Fibroblast of lung (primary cell): ENCODE results near the gene TMUB1. TPM values are rescaled to one million over a fixed set of nuclear protein-coding genes. Genes with fewer than 3 reads are reported as not detected.

Experiments
- DNase-seq, 2 donors: peaks; one replicate each; pipeline versions ENCODE4 v3.0.0 to v3.0.0-alpha.2; 2010; ENCODE audit warnings: low read depth in 2 of 2
- H2AFZ ChIP-seq: 2 replicates; pipeline ENCODE4 v1.5.1; 2012; ENCODE audit warnings: low read length, control low read depth, inconsistent platforms
- H3K27ac ChIP-seq: 2 replicates; pipeline ENCODE4 v1.5.1; 2011; ENCODE audit warnings: low read length, control low read depth; ENCODE audit not compliant: insufficient read depth
- H3K27me3 ChIP-seq: 2 replicates; pipeline ENCODE4 v1.5.1; 2011; ENCODE audit warnings: mild to moderate bottlenecking, low read length; ENCODE audit not compliant: control insufficient read depth, insufficient read depth
- H3K36me3 ChIP-seq: 2 replicates; pipeline ENCODE4 v1.5.1; 2011; ENCODE audit warnings: low read length; ENCODE audit not compliant: control insufficient read depth, insufficient read depth
- H3K4me1 ChIP-seq: 2 replicates; pipeline ENCODE4 v1.5.1; 2011; ENCODE audit warnings: low read length; ENCODE audit not compliant: control insufficient read depth, insufficient read depth; ENCODE audit errors: extremely low read depth
- H3K4me2 ChIP-seq: 2 replicates; pipeline ENCODE4 v1.5.1; 2011; ENCODE audit warnings: low read length, control low read depth; ENCODE audit not compliant: insufficient read depth; ENCODE audit errors: extremely low read depth
- H3K4me3 ChIP-seq, 4 experiments: fragments of 200-600 bp in 1 of 4; sonication (generic) in 1 of 4; replicated peaks in 1 of 4; 2 replicates each; pipeline ENCODE4 v1.5.1; 2011 to 2016; ENCODE audit warnings: low read length in 4 of 4, low read depth in 3 of 4, mild to moderate bottlenecking in 3 of 4, control low read depth in 2 of 4, inconsistent platforms in 1 of 4, mixed read lengths in 1 of 4; ENCODE audit not compliant: insufficient read depth in 1 of 4; ENCODE audit errors: control extremely low read depth in 1 of 4
- H3K79me2 ChIP-seq: 2 replicates; pipeline ENCODE4 v1.5.1; 2012; ENCODE audit warnings: mild to moderate bottlenecking, low read length, inconsistent platforms; ENCODE audit not compliant: control insufficient read depth, insufficient read depth
- H3K9ac ChIP-seq: 2 replicates; pipeline ENCODE4 v1.5.1; 2011; ENCODE audit warnings: mild to moderate bottlenecking, low read length, control low read depth; ENCODE audit not compliant: insufficient read depth
- H3K9me3 ChIP-seq: 2 replicates; pipeline ENCODE4 v1.5.1; 2012; ENCODE audit warnings: low read depth, low read length; ENCODE audit not compliant: control insufficient read depth, insufficient read depth
- H4K20me1 ChIP-seq: 2 replicates; pipeline ENCODE4 v1.5.1; 2011; ENCODE audit warnings: low read length; ENCODE audit not compliant: control insufficient read depth, insufficient read depth; ENCODE audit errors: extremely low read depth
- CTCF ChIP-seq, 2 donors: IDR thresholded peaks in 1 of 2; conservative IDR thresholded peaks in 1 of 2; 1 replicate in 1 of 2; 2 replicates in 1 of 2; pipeline ENCODE4 v1.5.1; 2011 to 2012; ENCODE audit warnings: low read length in 2 of 2, control low read depth in 1 of 2, inconsistent platforms in 1 of 2, low read depth in 1 of 2, mild to moderate bottlenecking in 1 of 2
- EZH2 ChIP-seq: IDR thresholded peaks from 2 replicates; pipeline ENCODE4 v1.5.1; 2012; ENCODE audit warnings: low read length, control low read depth, mild to moderate bottlenecking; ENCODE audit errors: missing control alignments
- polyA plus RNA-seq, 2 donors: library from polyadenylated mRNA; depleted of rRNA in 1 of 2; stranded (reverse) in 1 of 2; unstranded in 1 of 2; fragments of >200 nt; gene quantifications; 2 replicates each; pipeline ENCODE4 v1.2.1, GENCODE V29; 2011 to 2012; ENCODE audit warnings: missing spikeins in 1 of 2
- total RNA-seq: library from RNA; depleted of rRNA; stranded (reverse); fragments of >200 nt; gene quantifications from 2 replicates; pipeline ENCODE4 v1.2.1, GENCODE V29; 2014

Gene TMUB1
- total and polyA plus RNA-seq, 2 donors (not counting 1 experiment from before 2014, with no cell fraction given) = 11.9 to 20.3 TPM

GRCh38 chr7:151056283-151056665, 27.0 kb downstream of the TMUB1 start:
- Histone ChIP-seq H3K4me3 (no peak overlapping the region), H3K4me1 (peaks cover 15% of the 10 kb centered on the region), H3K27me3 (no peaks in the 10 kb centered on the region), H3K79me2 (peaks cover 14% of the 10 kb centered on the region), H3K9ac (no peak overlapping the region), H3K36me3 (no peaks in the 10 kb centered on the region), H2AFZ (no peak overlapping the region), H3K27ac (no peak overlapping the region), H3K9me3 (no peaks in the 10 kb centered on the region), H3K4me2 (peak overlapping the region; percentile 29), H4K20me1 (no peaks in the 10 kb centered on the region)
- TF ChIP-seq EZH2 (no peak), CTCF (conservative IDR thresholded peaks at IDR 0.05 in 1 of 2, IDR thresholded peaks at IDR 0.05 in 1 of 2; ENCODE audit: low read depth in 1 of 2, low read length in 2 of 2) (no peak)
- DNase-seq = no peak

GRCh38 chr7:151053751-151054150, 29.5 kb downstream of the TMUB1 start:
- Histone ChIP-seq H2AFZ (no peak overlapping the region), H3K79me2 (no peaks in the 10 kb centered on the region), H3K36me3 (no peaks in the 10 kb centered on the region), H3K4me2 (no peak overlapping the region), H3K27me3 (no peaks in the 10 kb centered on the region), H3K9ac (no peak overlapping the region), H3K9me3 (no peaks in the 10 kb centered on the region), H3K27ac (no peak overlapping the region), H3K4me3 (no peak overlapping the region), H4K20me1 (no peaks in the 10 kb centered on the region), H3K4me1 (peaks cover 9% of the 10 kb centered on the region)
- no peak for TF ChIP-seq EZH2
- no peak for DNase-seq

DNA sequence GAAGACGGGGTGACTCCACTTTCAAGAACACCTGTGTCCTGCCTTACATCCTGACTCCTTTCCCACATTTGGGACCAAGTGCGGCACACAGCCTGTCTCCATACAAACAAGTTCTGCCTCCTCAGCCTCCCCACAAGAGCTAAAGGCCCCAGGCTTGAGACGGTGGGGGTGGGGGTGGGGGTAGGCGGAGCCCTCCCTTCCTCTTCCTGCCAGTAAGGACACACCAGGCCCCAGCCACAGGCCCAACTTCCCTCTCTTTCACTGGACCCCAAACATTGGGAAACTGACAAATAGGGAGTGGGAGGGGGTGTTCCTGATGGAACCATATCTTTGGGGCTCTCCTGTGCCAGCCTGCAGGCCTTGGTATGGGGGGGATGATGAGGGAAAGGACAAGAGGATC, 30.2 kb downstream of the TMUB1 start:
- H3K9me3 ChIP-seq = no peaks in the 10 kb centered on the region
- no peaks in the 10 kb centered on the region for H3K27me3 ChIP-seq
- H3K36me3 ChIP-seq = no peaks in the 10 kb centered on the region
- DNase-seq = no peak
- H2AFZ ChIP-seq = no peak overlapping the region
- no peaks in the 10 kb centered on the region for H4K20me1 ChIP-seq
- H3K27ac ChIP-seq = no peak overlapping the region
- H3K4me2 ChIP-seq = no peak overlapping the region
- H3K4me3 ChIP-seq = no peak overlapping the region
- H3K79me2 ChIP-seq = no peaks in the 10 kb centered on the region
- H3K4me1 ChIP-seq = peaks cover 3% of the 10 kb centered on the region
- no peak overlapping the region for H3K9ac ChIP-seq
- TF ChIP-seq EZH2 (no peak), CTCF (conservative IDR thresholded peaks at IDR 0.05 in 1 of 2, IDR thresholded peaks at IDR 0.05 in 1 of 2; ENCODE audit: low read depth in 1 of 2, low read length in 2 of 2) (no peak)
